Duodenal mucosa (tissue), 2 donors: ENCODE measurements around the gene SMAD6.
"Not testable (repeated sequence)": the region's sequence is repeated elsewhere in the genome, so short reads cannot be mapped to it uniquely, and the experiment has no call there.

Experiments used
- H3K27ac ChIP-seq: one replicate; pipeline ENCODE4 v1.7.0; 2013; ENCODE audit warnings: low read depth, low read length
- H3K27me3 ChIP-seq, 2 donors: one replicate each; pipeline ENCODE4 v1.7.0; 2013; ENCODE audit warnings: low read length in 2 of 2, control low read depth in 1 of 2; ENCODE audit not compliant: insufficient read depth in 2 of 2, control insufficient read depth in 1 of 2
- H3K36me3 ChIP-seq, 2 donors: one replicate each; pipeline ENCODE4 v1.7.0; 2013; ENCODE audit warnings: low read length in 2 of 2, control low read depth in 1 of 2; ENCODE audit not compliant: insufficient read depth in 2 of 2, control insufficient read depth in 1 of 2
- H3K4me1 ChIP-seq, 2 donors: one replicate each; pipeline ENCODE4 v1.7.0; 2013; ENCODE audit warnings: low read length in 2 of 2, control low read depth in 1 of 2; ENCODE audit not compliant: insufficient read depth in 2 of 2, control insufficient read depth in 1 of 2
- H3K4me3 ChIP-seq, 2 donors: one replicate each; pipeline ENCODE4 v1.7.0; 2013; ENCODE audit warnings: low read length in 2 of 2, low read depth in 1 of 2
- H3K9ac ChIP-seq, 2 donors: one replicate each; pipeline ENCODE4 v1.7.0; 2013; ENCODE audit warnings: low read length in 2 of 2, low read depth in 1 of 2
- H3K9me3 ChIP-seq, 2 donors: one replicate each; pipeline ENCODE4 v1.7.0; 2013; ENCODE audit warnings: low read length in 2 of 2, control low read depth in 1 of 2; ENCODE audit not compliant: control insufficient read depth in 1 of 2

The SMAD6 gene

GRCh38 chr15:66756295-66756694 is 54.3 kb downstream of the SMAD6 start:
- Histone ChIP-seq H3K4me3 (no peak overlapping the region), H3K9ac (no peak overlapping the region), H3K4me1 (peaks cover 22 to 29% of the 10 kb centered on the region in 2 donors), H3K36me3 (peaks cover 11 to 20% of the 10 kb centered on the region in 2 donors), H3K27me3 (no peaks in the 10 kb centered on the region), H3K9me3 (peaks cover 8 to 10% of the 10 kb centered on the region in 2 donors), H3K27ac (no peak overlapping the region)

- Histone ChIP-seq H3K4me1 (peaks cover 24 to 33% of the 10 kb centered on the region in 2 donors), H3K9me3 (peaks cover 8 to 10% of the 10 kb centered on the region in 2 donors), H3K27ac (no peak overlapping the region)
Measured at GRCh38 chr15:66757030-66757429, 55.0 kb downstream of the SMAD6 start.

DNA sequence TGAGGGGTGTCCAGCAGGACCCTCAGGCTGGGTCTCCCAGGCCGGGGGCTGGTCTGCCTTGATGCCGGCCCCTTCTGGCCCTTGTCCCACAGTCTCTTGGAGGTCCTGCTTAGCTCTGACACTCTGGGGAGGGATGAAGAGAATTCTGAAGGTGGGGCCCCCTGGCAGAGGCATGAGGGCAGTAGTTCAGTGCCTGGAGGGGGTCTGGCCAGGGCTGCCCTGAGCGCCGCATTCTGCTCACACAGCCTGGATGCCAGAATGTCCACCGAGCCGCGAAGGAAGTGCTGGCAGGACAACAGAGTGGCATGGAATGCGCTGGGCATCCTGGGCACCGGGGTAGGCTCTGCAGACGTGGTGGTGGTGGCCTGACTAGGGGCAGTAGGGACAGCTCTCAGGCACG is 55.5 kb downstream of the SMAD6 start:
- H3K27me3 ChIP-seq: no peaks in the 10 kb centered on the region

More at GRCh38 chr15:66757030-66757429, 55.0 kb downstream of the SMAD6 start:
- no peak overlapping the region for H3K4me3 ChIP-seq
- no peaks in the 10 kb centered on the region for H3K27me3 ChIP-seq
- H3K9ac ChIP-seq: no peak overlapping the region
- peaks cover 11 to 16% of the 10 kb centered on the region in 2 donors for H3K36me3 ChIP-seq

GRCh38 chr15:66758217-66758616 is 56.2 kb downstream of the SMAD6 start:
- Histone ChIP-seq H3K36me3 (peaks cover 11 to 16% of the 10 kb centered on the region in 2 donors), H3K4me1 (peaks cover 34 to 45% of the 10 kb centered on the region in 2 donors)
- H3K27me3 ChIP-seq, H3K4me3 ChIP-seq, H3K27ac ChIP-seq, H3K9ac ChIP-seq, H3K9me3 ChIP-seq: not testable (repeated sequence)

More for the DNA sequence above, 55.5 kb downstream of the SMAD6 start:
- H3K9ac ChIP-seq: no peak overlapping the region
- H3K27ac ChIP-seq: no peak overlapping the region
- H3K4me3 ChIP-seq: no peak overlapping the region
- H3K9me3 ChIP-seq: peaks cover 8 to 10% of the 10 kb centered on the region in 2 donors
- H3K4me1 ChIP-seq: peaks cover 27 to 38% of the 10 kb centered on the region in 2 donors
- H3K36me3 ChIP-seq: peaks cover 11 to 16% of the 10 kb centered on the region in 2 donors

DNA sequence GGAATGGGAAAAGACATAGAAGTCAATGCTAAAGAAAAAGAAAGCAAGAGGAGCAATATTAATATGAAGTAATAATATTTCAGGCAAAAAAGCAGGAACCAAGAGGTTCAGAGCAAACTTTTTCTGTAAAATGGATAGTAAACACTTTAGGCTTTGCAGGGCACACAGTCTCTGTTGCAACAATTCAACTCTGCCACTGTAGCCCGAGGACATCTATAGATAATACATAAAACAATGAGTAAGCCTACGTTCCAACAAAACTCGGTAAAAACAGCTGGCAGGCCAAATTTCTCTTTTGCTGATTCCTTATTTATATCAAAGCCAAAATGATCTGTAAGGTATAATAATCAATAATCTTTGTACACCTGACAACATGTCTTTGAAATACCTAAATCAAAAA is 56.8 kb downstream of the SMAD6 start:
- H3K4me1 ChIP-seq: peaks cover 40 to 45% of the 10 kb centered on the region in 2 donors
- no peaks in the 10 kb centered on the region for H3K27me3 ChIP-seq
- H3K27ac ChIP-seq: no peak overlapping the region
- H3K36me3 ChIP-seq: peaks cover 11 to 16% of the 10 kb centered on the region in 2 donors
- no peak overlapping the region for H3K4me3 ChIP-seq
- H3K9me3 ChIP-seq: peaks cover 8 to 10% of the 10 kb centered on the region in 2 donors
- H3K9ac ChIP-seq: no peak overlapping the region

DNA sequence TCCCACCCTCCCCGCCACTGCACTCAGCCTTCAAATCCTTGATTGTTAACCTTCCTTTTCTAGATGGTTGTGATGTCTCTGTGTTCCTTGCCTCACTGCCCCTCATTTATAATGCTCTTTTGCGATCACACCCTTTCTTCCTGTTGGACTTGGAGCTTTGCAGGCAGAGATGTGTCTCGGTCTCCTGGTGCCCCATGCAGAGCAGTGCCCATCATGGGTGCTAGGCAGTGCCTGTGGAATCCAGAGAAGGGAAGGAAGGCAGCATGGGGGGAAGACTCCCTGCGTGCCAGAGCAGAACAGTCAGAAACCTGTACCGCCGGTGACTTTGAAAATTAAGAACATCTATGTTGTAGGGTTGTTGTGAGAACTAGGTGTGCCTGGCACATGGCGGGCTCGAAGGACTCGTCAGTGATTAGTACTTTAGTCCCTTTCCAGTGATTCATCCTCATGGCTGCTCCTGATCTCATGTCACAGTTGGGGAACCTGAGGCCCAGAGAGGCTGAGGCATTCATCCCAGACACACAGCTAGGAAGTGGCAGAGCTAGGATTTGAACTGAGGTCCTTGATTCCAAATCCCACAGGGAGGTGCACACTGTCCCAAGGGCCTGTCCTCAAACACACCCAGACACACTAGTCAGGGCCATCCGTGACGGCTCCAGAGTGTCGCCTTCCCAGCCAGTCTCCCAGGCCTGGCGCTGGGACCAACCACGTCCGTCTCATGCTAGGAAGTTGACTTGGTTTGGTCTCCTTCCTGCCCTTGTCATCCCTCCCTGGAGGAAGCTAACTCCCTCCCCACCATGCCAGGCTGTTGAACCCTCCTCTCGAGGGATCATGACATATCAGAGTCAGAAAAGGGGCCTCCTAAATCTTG is 58.3 kb downstream of the SMAD6 start:
- Histone ChIP-seq H3K36me3 (peaks cover 2 to 3% of the 10 kb centered on the region in 2 donors), H3K27ac (peak overlapping the region; percentile 53), H3K9ac (no peak overlapping the region), H3K9me3 (peaks cover 1 to 4% of the 10 kb centered on the region in 2 donors), H3K4me3 (no peak overlapping the region), H3K27me3 (no peaks in the 10 kb centered on the region), H3K4me1 (peaks cover 51 to 54% of the 10 kb centered on the region in 2 donors)

GRCh38 chr15:66760968-66761725 is 59.1 kb downstream of the SMAD6 start:
- Histone ChIP-seq H3K9me3 (no peaks in the 10 kb centered on the region), H3K4me1 (peaks cover 60 to 62% of the 10 kb centered on the region in 2 donors), H3K36me3 (no peaks in the 10 kb centered on the region), H3K27ac (peak overlapping the region; percentile 53), H3K4me3 (peak overlapping the region in 1 of 2 donors; percentile 8), H3K9ac (no peak overlapping the region), H3K27me3 (no peaks in the 10 kb centered on the region)

DNA sequence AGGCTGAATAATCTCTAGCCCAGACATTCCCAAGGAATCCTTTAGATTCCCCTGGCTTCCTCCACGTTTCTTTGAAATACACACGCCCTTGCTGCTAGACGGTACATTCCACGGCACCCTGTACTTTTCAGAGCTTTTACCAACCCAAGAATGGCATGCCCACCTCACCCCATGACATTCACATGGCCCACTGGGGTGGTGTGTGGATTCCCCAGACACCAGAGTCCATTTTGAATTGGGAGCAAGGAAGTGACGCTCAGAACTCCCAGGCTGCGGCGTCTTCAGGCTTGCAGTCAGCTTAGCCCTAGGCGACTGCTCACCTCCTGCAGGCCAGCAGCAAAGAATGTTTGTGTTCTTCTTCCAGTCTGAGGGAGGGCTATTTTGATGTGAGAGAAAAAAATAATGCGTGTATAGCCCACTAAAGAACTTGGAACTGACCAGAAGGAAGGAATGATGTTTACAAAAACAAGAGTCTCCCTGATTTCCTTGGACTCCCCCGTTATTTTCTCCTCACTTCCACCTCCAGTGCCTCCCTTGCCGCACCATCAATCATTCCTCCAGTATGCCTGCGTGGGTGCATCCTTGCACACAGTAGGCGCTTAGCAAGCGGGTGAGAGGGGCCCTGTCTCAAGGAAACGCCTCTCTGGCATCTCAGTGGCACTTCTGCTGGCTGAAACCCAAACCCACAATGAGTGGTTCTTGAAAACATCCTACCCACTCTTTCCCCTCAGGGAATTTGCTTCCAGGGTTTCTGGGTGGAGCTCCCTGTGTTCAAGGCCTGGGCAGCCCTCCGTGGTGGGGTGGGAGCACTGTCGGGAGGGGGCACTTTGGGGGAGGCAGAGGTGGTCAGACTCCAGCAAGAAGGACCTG is 59.9 kb downstream of the SMAD6 start:
- Histone ChIP-seq H3K4me3 (no peak overlapping the region), H3K27ac (peak overlapping the region; percentile 18), H3K9me3 (no peaks in the 10 kb centered on the region), H3K27me3 (no peaks in the 10 kb centered on the region), H3K36me3 (no peaks in the 10 kb centered on the region), H3K9ac (no peak overlapping the region), H3K4me1 (peaks cover 68 to 70% of the 10 kb centered on the region in 2 donors)

GRCh38 chr15:66763186-66764071 is 61.4 kb downstream of the SMAD6 start:
- Histone ChIP-seq H3K27ac (peak overlapping the region; percentile 83), H3K27me3 (no peaks in the 10 kb centered on the region), H3K9ac (peak overlapping the region; percentile 1 to 4)

More at GRCh38 chr15:66763186-66764071, 61.4 kb downstream of the SMAD6 start:
- Histone ChIP-seq H3K36me3 (no peaks in the 10 kb centered on the region), H3K4me3 (peak overlapping the region in 1 of 2 donors; percentile 8), H3K9me3 (no peaks in the 10 kb centered on the region), H3K4me1 (peaks cover 80 to 82% of the 10 kb centered on the region in 2 donors)
